ENCODE measurements around the gene RPIA. TPM values are rescaled to one million over a fixed set of nuclear protein-coding genes. Genes with fewer than 3 reads are reported as not detected.
"Not testable (repeated sequence)": the region's sequence is repeated elsewhere in the genome, so short reads cannot be mapped to it uniquely, and the experiment has no call there.

Gene RPIA
- 22.4 TPM for total RNA-seq (ENCODE audit: unreplicated experiment)
- long read RNA-seq, transcript RPIA-201 (9 exons, 1,848 nt) = major isoform, 14 of 15 reads
- long read RNA-seq, partial matches to known transcripts = 1 of 15 reads
- long read RNA-seq, other reads (novel, unspliced or antisense) = 0 of 15 reads

DNA sequence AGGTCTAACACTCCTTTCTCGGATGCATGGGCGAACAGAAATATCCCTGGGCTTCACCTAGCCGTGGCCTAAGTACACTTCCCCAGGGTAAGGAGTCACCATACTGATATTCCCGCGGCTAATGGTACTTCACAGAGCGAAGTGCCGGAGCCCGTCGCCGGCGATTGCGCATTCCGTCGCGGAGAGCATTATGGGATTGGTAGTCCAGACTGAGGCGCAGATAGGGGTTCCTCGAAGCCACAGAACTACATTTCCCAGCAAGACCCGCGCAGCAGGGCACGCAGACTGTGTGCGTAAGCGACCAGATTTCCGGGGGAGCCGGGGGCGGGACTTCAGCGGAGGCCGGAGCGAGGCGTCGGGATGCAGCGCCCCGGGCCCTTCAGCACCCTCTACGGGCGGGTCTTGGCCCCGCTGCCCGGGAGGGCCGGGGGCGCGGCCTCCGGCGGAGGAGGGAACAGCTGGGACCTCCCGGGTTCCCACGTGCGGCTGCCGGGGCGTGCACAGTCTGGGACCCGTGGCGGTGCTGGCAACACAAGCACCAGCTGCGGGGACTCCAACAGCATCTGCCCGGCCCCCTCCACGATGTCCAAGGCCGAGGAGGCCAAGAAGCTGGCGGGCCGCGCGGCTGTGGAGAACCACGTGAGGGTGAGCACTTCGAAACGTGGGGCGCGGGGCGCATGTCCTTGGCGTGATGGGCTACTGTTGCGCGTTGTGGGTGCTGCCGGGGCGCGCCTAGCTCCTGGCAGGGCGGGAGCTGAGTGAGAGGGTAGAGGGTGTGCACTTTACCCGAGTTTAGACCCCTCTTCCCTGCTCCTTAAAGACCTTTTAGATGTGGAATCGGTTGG, at the start of gene RPIA:
Gene RPIA (plus strand): TSS at position 335 of the 845 bp plus-strand sequence. CDS start 26 bp downstream, at position 361.
- peak; percentile 97 for DNase-seq (ENCODE audit: low spot score)
- H3K36me3 Mint-ChIP-seq (ENCODE audit: low read depth, unreplicated experiment) = peaks cover 15% of the 10 kb centered on the region
- peaks cover 20% of the 10 kb centered on the region for H3K4me1 Mint-ChIP-seq (ENCODE audit: unreplicated experiment)
- TF ChIP-seq, protein P1, sequence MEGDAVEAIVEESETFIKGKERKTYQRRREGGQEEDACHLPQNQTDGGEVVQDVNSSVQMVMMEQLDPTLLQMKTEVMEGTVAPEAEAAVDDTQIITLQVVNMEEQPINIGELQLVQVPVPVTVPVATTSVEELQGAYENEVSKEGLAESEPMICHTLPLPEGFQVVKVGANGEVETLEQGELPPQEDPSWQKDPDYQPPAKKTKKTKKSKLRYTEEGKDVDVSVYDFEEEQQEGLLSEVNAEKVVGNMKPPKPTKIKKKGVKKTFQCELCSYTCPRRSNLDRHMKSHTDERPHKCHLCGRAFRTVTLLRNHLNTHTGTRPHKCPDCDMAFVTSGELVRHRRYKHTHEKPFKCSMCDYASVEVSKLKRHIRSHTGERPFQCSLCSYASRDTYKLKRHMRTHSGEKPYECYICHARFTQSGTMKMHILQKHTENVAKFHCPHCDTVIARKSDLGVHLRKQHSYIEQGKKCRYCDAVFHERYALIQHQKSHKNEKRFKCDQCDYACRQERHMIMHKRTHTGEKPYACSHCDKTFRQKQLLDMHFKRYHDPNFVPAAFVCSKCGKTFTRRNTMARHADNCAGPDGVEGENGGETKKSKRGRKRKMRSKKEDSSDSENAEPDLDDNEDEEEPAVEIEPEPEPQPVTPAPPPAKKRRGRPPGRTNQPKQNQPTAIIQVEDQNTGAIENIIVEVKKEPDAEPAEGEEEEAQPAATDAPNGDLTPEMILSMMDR (IDR thresholded peaks at IDR 0.05; ENCODE audit: unreplicated experiment) = peak; percentile 18
- peaks cover 5% of the 10 kb centered on the region for H3K27me3 Mint-ChIP-seq (ENCODE audit: unreplicated experiment)
- peak within 1 kb of the TSS; percentile 84 for H3K27ac Mint-ChIP-seq (ENCODE audit: unreplicated experiment)
- H3K4me3 Mint-ChIP-seq (ENCODE audit: unreplicated experiment) = peak within 1 kb of the TSS; percentile 97
- peaks cover 5% of the 10 kb centered on the region for H3K9me3 Mint-ChIP-seq (ENCODE audit: unreplicated experiment)

DNA sequence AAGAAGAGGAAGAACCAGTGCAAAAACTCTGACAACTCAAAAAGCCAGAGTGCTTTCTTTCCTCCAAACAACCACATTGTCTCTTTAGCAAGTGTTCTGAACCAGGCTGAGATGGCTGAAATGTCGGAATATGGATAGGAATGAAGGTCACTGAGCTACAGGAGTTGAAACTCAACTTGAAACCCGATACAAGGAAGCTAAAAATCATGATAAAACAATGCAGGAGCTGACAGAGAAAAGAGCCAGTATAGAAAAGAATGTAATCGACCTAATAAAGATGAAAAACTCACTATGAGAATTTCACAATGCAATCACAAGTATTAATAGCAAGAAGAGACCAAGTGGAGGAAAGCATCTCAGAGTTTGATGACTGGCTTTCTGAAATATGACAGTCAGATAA, 49.2 kb upstream of the RPIA start:
- Mint-ChIP-seq H3K27ac (ENCODE audit: unreplicated experiment) (no peak overlapping the region), H3K4me3 (ENCODE audit: unreplicated experiment) (no peak overlapping the region), H3K27me3 (ENCODE audit: unreplicated experiment) (peaks cover 2% of the 10 kb centered on the region), H3K36me3 (ENCODE audit: low read depth, unreplicated experiment) (peaks cover 9% of the 10 kb centered on the region), H3K9me3 (ENCODE audit: unreplicated experiment) (no peaks in the 10 kb centered on the region), H3K4me1 (ENCODE audit: unreplicated experiment) (peaks cover 5% of the 10 kb centered on the region)
- DNase-seq (ENCODE audit: low spot score) = no peak
- TF ChIP-seq, protein P1 (IDR thresholded peaks at IDR 0.05; ENCODE audit: unreplicated experiment) = no peak

DNA sequence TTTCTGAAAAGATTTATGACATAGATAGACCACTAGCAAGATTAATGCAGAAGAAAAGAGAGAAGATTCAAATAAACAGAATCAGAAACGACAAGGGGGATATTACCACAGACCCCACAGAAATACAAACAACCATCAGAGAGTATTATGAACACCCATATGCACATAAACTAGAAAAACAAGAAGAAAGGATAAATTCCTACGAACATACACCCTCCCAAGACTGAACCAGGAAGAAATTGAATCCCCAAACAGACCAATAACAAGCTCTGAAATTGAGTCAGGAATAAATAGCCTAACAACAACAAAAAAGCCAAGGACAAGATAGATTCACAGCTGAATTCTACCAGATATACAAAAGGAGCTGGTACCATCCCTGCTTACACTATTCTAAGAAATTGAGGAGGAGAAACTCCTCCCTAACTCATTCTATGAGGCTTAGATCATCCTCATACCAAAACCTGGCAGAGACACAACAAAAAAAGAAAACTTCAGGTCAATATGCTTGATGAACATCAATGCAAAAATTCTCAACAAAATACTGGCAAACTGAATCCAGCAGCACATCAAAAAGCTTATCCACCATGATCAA, 46.1 kb upstream of the RPIA start:
- not testable (repeated sequence) for H3K36me3 Mint-ChIP-seq (ENCODE audit: low read depth, unreplicated experiment); H3K27me3 Mint-ChIP-seq (ENCODE audit: unreplicated experiment); DNase-seq (ENCODE audit: low spot score); H3K9me3 Mint-ChIP-seq (ENCODE audit: unreplicated experiment); H3K4me1 Mint-ChIP-seq (ENCODE audit: unreplicated experiment); H3K4me3 Mint-ChIP-seq (ENCODE audit: unreplicated experiment)
- H3K27ac Mint-ChIP-seq (ENCODE audit: unreplicated experiment) = peak overlapping the region; percentile 5

DNA sequence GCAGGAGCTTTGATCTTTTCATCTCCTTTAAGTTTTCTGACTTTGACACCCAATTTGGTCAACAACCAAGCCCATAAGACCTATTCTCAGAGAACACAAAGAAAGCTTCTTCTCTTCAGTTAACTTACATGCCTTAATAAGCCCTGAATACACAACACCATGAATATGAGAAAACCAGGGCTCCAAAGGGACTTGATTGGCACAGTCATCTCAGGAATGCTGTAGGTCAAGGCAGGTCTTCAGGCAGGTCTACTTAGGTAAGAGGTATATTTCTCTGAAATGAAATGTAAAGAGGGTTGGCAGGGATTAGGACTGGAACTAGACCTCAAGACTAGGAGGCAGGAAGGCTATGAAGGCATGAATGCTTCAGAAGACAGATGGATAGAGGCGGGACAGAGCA, 39.8 kb upstream of the RPIA start:
- TF ChIP-seq, protein P1 (IDR thresholded peaks at IDR 0.05; ENCODE audit: unreplicated experiment) = no peak
- Mint-ChIP-seq H3K4me3 (ENCODE audit: unreplicated experiment) (no peak overlapping the region), H3K27ac (ENCODE audit: unreplicated experiment) (no peak overlapping the region), H3K36me3 (ENCODE audit: low read depth, unreplicated experiment) (no peaks in the 10 kb centered on the region), H3K9me3 (ENCODE audit: unreplicated experiment) (no peaks in the 10 kb centered on the region), H3K27me3 (ENCODE audit: unreplicated experiment) (peaks cover 2% of the 10 kb centered on the region), H3K4me1 (ENCODE audit: unreplicated experiment) (no peaks in the 10 kb centered on the region)
- DNase-seq (ENCODE audit: low spot score) = no peak

DNA sequence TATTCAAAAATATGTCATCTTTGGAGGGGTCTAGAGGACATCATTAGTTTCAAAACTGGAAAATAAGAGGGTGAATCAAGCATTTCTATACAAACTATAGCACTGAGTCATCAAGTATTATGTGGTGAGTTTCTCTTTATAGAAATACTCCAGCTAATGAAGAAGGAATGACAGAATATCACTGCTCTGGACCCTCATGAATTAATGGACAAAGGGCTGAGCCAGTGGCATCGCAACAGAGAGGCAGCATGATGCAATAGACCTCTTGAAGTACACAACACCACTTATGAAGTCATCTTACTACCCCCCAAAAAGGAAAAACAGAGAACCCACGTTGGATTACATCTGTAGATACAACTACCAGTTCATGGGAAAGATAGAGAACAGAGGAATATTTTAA, 36.8 kb upstream of the RPIA start:
- DNase-seq (ENCODE audit: low spot score) = no peak
- TF ChIP-seq, protein P1 (IDR thresholded peaks at IDR 0.05; ENCODE audit: unreplicated experiment) = no peak
- Mint-ChIP-seq H3K27me3 (ENCODE audit: unreplicated experiment) (no peaks in the 10 kb centered on the region), H3K9me3 (ENCODE audit: unreplicated experiment) (no peaks in the 10 kb centered on the region), H3K36me3 (ENCODE audit: low read depth, unreplicated experiment) (no peaks in the 10 kb centered on the region), H3K27ac (ENCODE audit: unreplicated experiment) (no peak overlapping the region), H3K4me1 (ENCODE audit: unreplicated experiment) (peaks cover 21% of the 10 kb centered on the region), H3K4me3 (ENCODE audit: unreplicated experiment) (no peak overlapping the region)
